Panc1 (cell line): ENCODE measurements around the gene TBX5. TPM values are rescaled to one million over a fixed set of nuclear protein-coding genes. Genes with fewer than 3 reads are reported as not detected.

Experiments
- ATAC-seq: fragments of 200-7000 bp; cut with Tn5 transposase; 2 replicates; pipeline ENCODE4 v1.9.1; 2020; ENCODE audit warnings: mild to moderate bottlenecking, moderate library complexity
- BruUV-seq: library from RNA; stranded (reverse); fragments of 400-500 nt; replicated peaks from 2 replicates; lab custom pipeline; 2021; lab: Mats Ljungman, UMichigan
- CTCF ChIA-PET: fragments of 300-600 bp; sonication (Branson Sonifier 250); formaldehyde crosslinking; loops from one replicate; lab custom pipeline; 2022; ENCODE audit warnings: antibody characterized with exemption; lab: Charles Lee
- POLR2A ChIA-PET: fragments of 300-600 bp; sonication (Branson Sonifier 250); formaldehyde crosslinking; loops from one replicate; lab custom pipeline; 2022; ENCODE audit warnings: antibody characterized with exemption; lab: Charles Lee
- DNase-seq: peaks from one replicate; pipeline ENCODE4 v3.0.0-alpha.2; 2010; ENCODE audit warnings: low read depth, low spot score
- H3K27ac ChIP-seq: 2 replicates; pipeline ENCODE4 v1.5.1; 2011; ENCODE audit warnings: mild to moderate bottlenecking, low read length, inconsistent platforms
- H3K27me3 ChIP-seq: fragments of 200-500 bp; sonication (Bioruptor generic); 2 replicates; pipeline ENCODE4 v1.6.0; 2014; ENCODE audit warnings: low read length, inconsistent platforms; ENCODE audit not compliant: control insufficient read depth, insufficient read depth
- H3K36me3 ChIP-seq: fragments of 200-500 bp; sonication (Bioruptor generic); 2 replicates; pipeline ENCODE4 v1.5.1; 2014; ENCODE audit warnings: inconsistent platforms, mild to moderate bottlenecking, low read length, moderate library complexity; ENCODE audit not compliant: control insufficient read depth, insufficient read depth
- H3K4me1 ChIP-seq: 2 replicates; pipeline ENCODE4 v1.5.1; 2011; ENCODE audit warnings: inconsistent platforms, mild to moderate bottlenecking, low read length, moderate library complexity; ENCODE audit not compliant: control insufficient read depth, insufficient read depth
- H3K4me3 ChIP-seq, 2 experiments: 2 replicates each; pipeline ENCODE4 v1.5.1; 2011 to 2012; ENCODE audit warnings: low read depth in 2 of 2, low read length in 2 of 2, mild to moderate bottlenecking in 2 of 2, inconsistent platforms in 1 of 2, moderate library complexity in 1 of 2
- H3K9me3 ChIP-seq: fragments of 200-500 bp; sonication (Bioruptor generic); 2 replicates; pipeline ENCODE4 v1.5.1; 2014; ENCODE audit warnings: low read depth, mild to moderate bottlenecking, inconsistent platforms, low read length, moderate library complexity; ENCODE audit not compliant: control insufficient read depth, insufficient read depth
- POLR2AphosphoS5 ChIP-seq: IDR thresholded peaks from 2 replicates; pipeline ENCODE4 v1.6.1; 2012; ENCODE audit warnings: mild to moderate bottlenecking, low read depth, low read length, moderate library complexity
- REST ChIP-seq, 2 experiments: IDR thresholded peaks; 2 replicates each; pipeline ENCODE4 v1.6.1; 2011 to 2012; ENCODE audit warnings: low read depth in 2 of 2, control low read depth in 1 of 2, low read length in 1 of 2, mild to moderate bottlenecking in 1 of 2, moderate library complexity in 1 of 2; ENCODE audit not compliant: insufficient read depth in 1 of 2
- SIN3A ChIP-seq: IDR thresholded peaks from 2 replicates; pipeline ENCODE4 v1.6.1; 2012; ENCODE audit warnings: low read depth, mild to moderate bottlenecking, low read length, moderate library complexity, borderline replicate concordance; ENCODE audit not compliant: insufficient read depth
- TCF7L2 ChIP-seq: IDR thresholded peaks from 2 replicates; pipeline ENCODE4 v1.6.1; 2011; ENCODE audit warnings: mild to moderate bottlenecking, low read depth, low read length, inconsistent platforms
- in situ Hi-C: cut with HindIII; loops from 2 replicates; pipeline ENCODE4 v1.10.0; 2016; ENCODE audit warnings: low sequenced_read_pairs, low pct_unique_long_range_greater_than_20kb
- intact Hi-C: fragments of 100-400 bp; cut with micrococcal nuclease; formaldehyde crosslinking; loops from one replicate; pipeline ENCODE4 v1.10.0; 2022; ENCODE audit not compliant: unreplicated experiment
- total RNA-seq: library from RNA; stranded (reverse); gene quantifications from one replicate; pipeline ENCODE4 v1.2.1, GENCODE V29; 2021; ENCODE audit not compliant: unreplicated experiment
- TF ChIP-seq, protein P1 (sequence below): fragments of 450-650 bp; IDR thresholded peaks from 2 replicates; pipeline ENCODE4 v1.5.1; 2017; ENCODE audit warnings: mild to moderate bottlenecking

The TBX5 gene
- total RNA-seq, 1 experiment from 2014 or later = not detected

DNA sequence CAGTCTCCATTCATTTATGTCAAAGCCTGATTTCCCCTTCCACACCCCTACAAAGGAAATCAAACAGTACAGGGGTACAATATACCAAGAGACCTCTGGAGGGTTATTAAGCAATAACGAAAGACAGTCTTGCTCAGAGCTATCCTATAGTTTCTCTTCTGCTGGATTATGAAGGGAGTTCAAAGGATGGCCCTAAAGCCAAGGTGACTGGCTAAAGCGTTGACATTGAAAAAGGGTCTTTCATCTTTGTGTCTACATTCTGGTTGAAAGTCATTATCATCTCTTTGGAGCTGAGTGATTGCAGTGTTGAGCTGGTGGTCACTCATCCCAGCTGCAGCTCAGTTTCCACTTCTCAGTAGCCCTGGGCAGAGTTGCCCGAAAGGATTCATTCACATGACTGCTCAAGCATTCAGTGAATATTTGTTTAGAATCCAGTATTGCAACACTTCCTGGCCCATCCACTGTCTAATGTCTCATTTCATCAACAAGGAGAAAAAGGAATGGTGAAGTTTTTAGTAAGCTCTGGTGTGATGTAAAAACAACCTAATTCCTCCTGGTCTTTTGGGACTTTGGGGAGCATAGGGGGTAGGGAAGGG, 19.2 kb upstream of the TBX5 start:
- no TSS peak for BruUV-seq
- no peaks in the 10 kb centered on the region for H3K9me3 ChIP-seq
- CTCF ChIA-PET = no interaction called here
- peaks cover 9% of the 10 kb centered on the region for H3K27me3 ChIP-seq
- ATAC-seq (no peak), DNase-seq (no peak)
- no peak for TF ChIP-seq TCF7L2
- TF ChIP-seq POLR2AphosphoS5 = no peak
- TF ChIP-seq SIN3A = no peak
- TF ChIP-seq, protein P1, sequence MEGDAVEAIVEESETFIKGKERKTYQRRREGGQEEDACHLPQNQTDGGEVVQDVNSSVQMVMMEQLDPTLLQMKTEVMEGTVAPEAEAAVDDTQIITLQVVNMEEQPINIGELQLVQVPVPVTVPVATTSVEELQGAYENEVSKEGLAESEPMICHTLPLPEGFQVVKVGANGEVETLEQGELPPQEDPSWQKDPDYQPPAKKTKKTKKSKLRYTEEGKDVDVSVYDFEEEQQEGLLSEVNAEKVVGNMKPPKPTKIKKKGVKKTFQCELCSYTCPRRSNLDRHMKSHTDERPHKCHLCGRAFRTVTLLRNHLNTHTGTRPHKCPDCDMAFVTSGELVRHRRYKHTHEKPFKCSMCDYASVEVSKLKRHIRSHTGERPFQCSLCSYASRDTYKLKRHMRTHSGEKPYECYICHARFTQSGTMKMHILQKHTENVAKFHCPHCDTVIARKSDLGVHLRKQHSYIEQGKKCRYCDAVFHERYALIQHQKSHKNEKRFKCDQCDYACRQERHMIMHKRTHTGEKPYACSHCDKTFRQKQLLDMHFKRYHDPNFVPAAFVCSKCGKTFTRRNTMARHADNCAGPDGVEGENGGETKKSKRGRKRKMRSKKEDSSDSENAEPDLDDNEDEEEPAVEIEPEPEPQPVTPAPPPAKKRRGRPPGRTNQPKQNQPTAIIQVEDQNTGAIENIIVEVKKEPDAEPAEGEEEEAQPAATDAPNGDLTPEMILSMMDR = no peak
- no peak for TF ChIP-seq REST (IDR thresholded peaks at IDR 0.05; ENCODE audit: insufficient read depth in 1 of 2, low read depth in 2 of 2, low read length in 1 of 2)
- in situ Hi-C loops = no loop called here
- intact Hi-C loops = no loop called here
- H3K27ac ChIP-seq = no peak overlapping the region
- POLR2A ChIA-PET = no interaction called here
- no peaks in the 10 kb centered on the region for H3K4me1 ChIP-seq
- no peaks in the 10 kb centered on the region for H3K36me3 ChIP-seq
- H3K4me3 ChIP-seq = no peak overlapping the region

GRCh38 chr12:114420944-114421335, 15.0 kb upstream of the TBX5 start:
- BruUV-seq = no TSS peak
- Histone ChIP-seq H3K27ac (no peak overlapping the region), H3K4me3 (no peak overlapping the region), H3K36me3 (no peaks in the 10 kb centered on the region), H3K4me1 (no peaks in the 10 kb centered on the region), H3K9me3 (no peaks in the 10 kb centered on the region), H3K27me3 (peaks cover 9% of the 10 kb centered on the region)
- DNase-seq = no peak
- no peak for ATAC-seq
- no peak for TF ChIP-seq SIN3A
- TF ChIP-seq TCF7L2 = no peak
- TF ChIP-seq POLR2AphosphoS5 = no peak
- TF ChIP-seq, protein P1 = no peak
- no peak for TF ChIP-seq REST (IDR thresholded peaks at IDR 0.05; ENCODE audit: insufficient read depth in 1 of 2, low read depth in 2 of 2, low read length in 1 of 2)
- in situ Hi-C loops (no loop called here), intact Hi-C loops (no loop called here)
- ChIA-PET POLR2A (interaction anchor here (0.7 kb wide), 1 partner anchor 16 kb away, joined by 3 read pairs; no protein-coding TSS in a partner anchor), CTCF (no interaction called here)
